ENCODE measurements around the gene KLC1. TPM values are rescaled to one million over a fixed set of nuclear protein-coding genes. Genes with fewer than 3 reads are reported as not detected.

Gene KLC1
- total RNA-seq, 4 donors from 2014 or later: 195 to 421 (median 214) TPM

GRCh38 chr14:103621860-103622259 lies 7.2 kb upstream of the KLC1 start:
- no peaks in the 10 kb centered on the region for H3K27me3 ChIP-seq
- H3K36me3 ChIP-seq: no peaks in the 10 kb centered on the region
- H3K9me3 ChIP-seq: no peaks in the 10 kb centered on the region
- no peak overlapping the region for H3K27ac ChIP-seq
- H3K4me3 ChIP-seq: no peak overlapping the region
- DNase-seq (ENCODE audit: low spot score in 2 of 2): no peak
- H3K4me1 ChIP-seq: peaks cover 17% of the 10 kb centered on the region
- WGBS: 94% methylated on average over 5 of the region's 5 CpGs
- no peak for TF ChIP-seq EP300 (IDR thresholded peaks at IDR 0.05)
- no peak for TF ChIP-seq POLR2A (IDR thresholded peaks at IDR 0.05)
- no peak for TF ChIP-seq CTCF (IDR thresholded peaks at IDR 0.05)
- TF ChIP-seq POLR2AphosphoS5 (IDR thresholded peaks at IDR 0.05): no peak

GRCh38 chr14:103623308-103623707 lies 5.7 kb upstream of the KLC1 start:
- H3K4me3 ChIP-seq: no peak overlapping the region
- H3K27ac ChIP-seq: no peak overlapping the region
- DNase-seq (ENCODE audit: low spot score in 2 of 2): no peak
- no peaks in the 10 kb centered on the region for H3K27me3 ChIP-seq
- no peaks in the 10 kb centered on the region for H3K9me3 ChIP-seq
- 88% methylated on average over 4 of the region's 4 CpGs for WGBS
- TF ChIP-seq EP300 (IDR thresholded peaks at IDR 0.05) (no peak), POLR2AphosphoS5 (IDR thresholded peaks at IDR 0.05) (no peak), CTCF (IDR thresholded peaks at IDR 0.05) (no peak), POLR2A (IDR thresholded peaks at IDR 0.05) (no peak)
- H3K36me3 ChIP-seq: no peaks in the 10 kb centered on the region
- H3K4me1 ChIP-seq: peaks cover 28% of the 10 kb centered on the region

- Histone ChIP-seq H3K27ac (no peak overlapping the region), H3K36me3 (no peaks in the 10 kb centered on the region), H3K27me3 (no peaks in the 10 kb centered on the region), H3K4me3 (no peak overlapping the region), H3K4me1 (peaks cover 32% of the 10 kb centered on the region), H3K9me3 (no peaks in the 10 kb centered on the region)
- 29% methylated on average over 10 of the region's 16 CpGs for WGBS
- no peak for TF ChIP-seq POLR2AphosphoS5 (IDR thresholded peaks at IDR 0.05)
- TF ChIP-seq CTCF (IDR thresholded peaks at IDR 0.05): no peak
- TF ChIP-seq EP300 (IDR thresholded peaks at IDR 0.05): no peak
- TF ChIP-seq POLR2A (IDR thresholded peaks at IDR 0.05): no peak
- no peak for DNase-seq (ENCODE audit: low spot score in 2 of 2)
Observed at GRCh38 chr14:103623883-103624482, 5.0 kb upstream of the KLC1 start.

GRCh38 chr14:103624860-103625259 lies 4.2 kb upstream of the KLC1 start:
- TF ChIP-seq POLR2A (IDR thresholded peaks at IDR 0.05): no peak
- peak in 1 of 3 donors; percentile 67 for TF ChIP-seq POLR2AphosphoS5 (IDR thresholded peaks at IDR 0.05)
- Histone ChIP-seq H3K9me3 (no peaks in the 10 kb centered on the region), H3K4me1 (peaks cover 32% of the 10 kb centered on the region), H3K27me3 (no peaks in the 10 kb centered on the region), H3K4me3 (no peak overlapping the region), H3K36me3 (no peaks in the 10 kb centered on the region), H3K27ac (peak overlapping the region; percentile 61)
- WGBS: 6% methylated on average over 10 of the region's 10 CpGs
- peak; percentile 91 to 93 for DNase-seq (ENCODE audit: low spot score in 2 of 2)

GRCh38 chr14:103625356-103626095 lies 3.5 kb upstream of the KLC1 start:
- no peak for TF ChIP-seq POLR2AphosphoS5 (IDR thresholded peaks at IDR 0.05)
- no peak for TF ChIP-seq CTCF (IDR thresholded peaks at IDR 0.05)
- TF ChIP-seq EP300 (IDR thresholded peaks at IDR 0.05): no peak
- no peak for TF ChIP-seq POLR2A (IDR thresholded peaks at IDR 0.05)
- WGBS: 43% methylated on average over 11 of the region's 11 CpGs
- no peak for DNase-seq (ENCODE audit: low spot score in 2 of 2)
- Histone ChIP-seq H3K4me3 (no peak overlapping the region), H3K27me3 (no peaks in the 10 kb centered on the region), H3K9me3 (no peaks in the 10 kb centered on the region), H3K36me3 (no peaks in the 10 kb centered on the region), H3K4me1 (peaks cover 39% of the 10 kb centered on the region), H3K27ac (peak overlapping the region; percentile 61)
